AG09319 (cell line): ENCODE data around the gene DEDD.
"Not testable (repeated sequence)": the region's sequence is repeated elsewhere in the genome, so short reads cannot be mapped to it uniquely, and the experiment has no call there.

Experiments used
- DNase-seq: peaks from one replicate; pipeline ENCODE4 v3.0.0-alpha.2; 2010; ENCODE audit warnings: low read depth; ENCODE audit errors: extremely low read depth
- TF ChIP-seq, protein P1 (sequence below): IDR thresholded peaks from 2 replicates; pipeline ENCODE4 v1.5.1; 2011; ENCODE audit warnings: low read depth, mild to moderate bottlenecking, inconsistent platforms, low read length, moderate library complexity

The DEDD gene

DNA sequence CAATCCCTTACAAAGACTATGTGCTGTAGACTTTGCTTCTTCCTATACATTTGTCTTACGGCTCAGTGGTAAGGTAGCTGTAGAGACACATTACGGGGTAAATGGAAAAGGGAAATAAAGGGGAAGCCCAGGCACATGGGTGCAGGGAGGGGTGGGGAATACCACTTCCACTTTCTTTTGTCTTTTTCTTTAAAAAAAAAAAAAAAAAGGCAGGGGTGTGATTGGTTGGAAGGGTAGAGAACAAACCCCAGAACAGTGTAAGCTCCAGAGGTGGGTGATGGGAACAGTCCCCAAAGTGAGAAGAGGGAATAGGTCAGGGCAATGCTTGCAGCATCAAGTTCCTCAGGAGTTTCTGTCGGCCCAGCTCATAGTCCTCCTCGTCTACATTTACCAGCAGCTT is 10.6 kb downstream of the DEDD start:
- TF ChIP-seq, protein P1, sequence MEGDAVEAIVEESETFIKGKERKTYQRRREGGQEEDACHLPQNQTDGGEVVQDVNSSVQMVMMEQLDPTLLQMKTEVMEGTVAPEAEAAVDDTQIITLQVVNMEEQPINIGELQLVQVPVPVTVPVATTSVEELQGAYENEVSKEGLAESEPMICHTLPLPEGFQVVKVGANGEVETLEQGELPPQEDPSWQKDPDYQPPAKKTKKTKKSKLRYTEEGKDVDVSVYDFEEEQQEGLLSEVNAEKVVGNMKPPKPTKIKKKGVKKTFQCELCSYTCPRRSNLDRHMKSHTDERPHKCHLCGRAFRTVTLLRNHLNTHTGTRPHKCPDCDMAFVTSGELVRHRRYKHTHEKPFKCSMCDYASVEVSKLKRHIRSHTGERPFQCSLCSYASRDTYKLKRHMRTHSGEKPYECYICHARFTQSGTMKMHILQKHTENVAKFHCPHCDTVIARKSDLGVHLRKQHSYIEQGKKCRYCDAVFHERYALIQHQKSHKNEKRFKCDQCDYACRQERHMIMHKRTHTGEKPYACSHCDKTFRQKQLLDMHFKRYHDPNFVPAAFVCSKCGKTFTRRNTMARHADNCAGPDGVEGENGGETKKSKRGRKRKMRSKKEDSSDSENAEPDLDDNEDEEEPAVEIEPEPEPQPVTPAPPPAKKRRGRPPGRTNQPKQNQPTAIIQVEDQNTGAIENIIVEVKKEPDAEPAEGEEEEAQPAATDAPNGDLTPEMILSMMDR = no peak
- no peak for DNase-seq

DNA sequence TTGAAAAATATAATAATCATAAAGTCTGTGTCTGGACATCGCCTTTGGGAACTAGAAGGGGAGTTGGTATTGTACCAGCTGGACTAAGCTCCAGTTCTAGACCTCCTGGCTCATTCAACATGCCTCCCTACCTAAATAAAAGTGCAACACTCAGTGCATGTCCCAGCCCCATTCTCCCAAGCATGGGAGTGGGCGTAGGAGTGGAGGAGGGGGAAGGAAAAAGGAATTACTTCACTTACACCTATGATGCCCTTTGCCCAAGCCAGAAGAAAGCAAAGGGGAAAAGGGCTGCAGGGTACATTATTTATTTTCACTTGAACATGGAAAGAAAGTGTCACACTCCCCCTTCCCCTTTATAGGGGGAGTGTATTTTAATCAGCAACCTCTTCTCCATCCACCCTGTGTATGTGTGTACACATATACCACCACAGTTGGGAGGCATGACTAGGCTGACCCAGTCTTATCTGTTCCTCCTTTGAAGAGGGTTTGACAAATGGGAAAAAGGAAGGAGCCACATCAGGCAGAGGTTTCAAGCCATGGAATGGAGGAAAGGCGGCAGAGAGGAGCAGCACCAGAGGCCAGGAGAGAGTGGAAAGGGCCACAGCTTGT is 11.3 kb downstream of the DEDD start:
- TF ChIP-seq, protein P1 = no peak
- DNase-seq = no peak

DNA sequence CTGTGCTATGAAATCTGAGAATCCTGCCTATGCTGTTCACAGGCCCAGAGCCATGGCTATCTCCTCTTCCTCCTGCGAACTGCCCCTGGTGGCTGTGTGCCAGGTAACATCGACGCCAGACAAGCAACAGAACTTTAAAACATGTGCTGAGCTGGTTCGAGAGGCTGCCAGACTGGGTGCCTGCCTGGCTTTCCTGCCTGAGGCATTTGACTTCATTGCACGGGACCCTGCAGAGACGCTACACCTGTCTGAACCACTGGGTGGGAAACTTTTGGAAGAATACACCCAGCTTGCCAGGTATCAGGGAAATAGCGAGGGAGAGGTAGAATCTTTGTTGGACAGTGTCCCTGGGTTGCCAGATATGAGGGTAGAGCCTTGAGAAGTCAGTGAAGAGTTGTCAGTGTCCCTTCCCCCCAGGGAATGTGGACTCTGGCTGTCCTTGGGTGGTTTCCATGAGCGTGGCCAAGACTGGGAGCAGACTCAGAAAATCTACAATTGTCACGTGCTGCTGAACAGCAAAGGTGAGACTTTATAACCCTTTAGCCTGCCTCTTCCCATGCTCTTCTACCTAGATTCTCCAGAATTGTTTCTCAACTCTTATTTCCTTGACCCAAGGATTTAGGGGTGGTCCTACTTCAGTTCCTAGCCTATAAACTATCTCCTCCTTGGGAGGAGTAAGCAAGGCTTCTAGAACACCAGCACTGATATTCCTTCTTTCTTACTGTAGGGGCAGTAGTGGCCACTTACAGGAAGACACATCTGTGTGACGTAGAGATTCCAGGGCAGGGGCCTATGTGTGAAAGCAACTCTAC is 13.2 kb downstream of the DEDD start:
- TF ChIP-seq, protein P1 = peak; percentile 37
- no peak for DNase-seq

DNA sequence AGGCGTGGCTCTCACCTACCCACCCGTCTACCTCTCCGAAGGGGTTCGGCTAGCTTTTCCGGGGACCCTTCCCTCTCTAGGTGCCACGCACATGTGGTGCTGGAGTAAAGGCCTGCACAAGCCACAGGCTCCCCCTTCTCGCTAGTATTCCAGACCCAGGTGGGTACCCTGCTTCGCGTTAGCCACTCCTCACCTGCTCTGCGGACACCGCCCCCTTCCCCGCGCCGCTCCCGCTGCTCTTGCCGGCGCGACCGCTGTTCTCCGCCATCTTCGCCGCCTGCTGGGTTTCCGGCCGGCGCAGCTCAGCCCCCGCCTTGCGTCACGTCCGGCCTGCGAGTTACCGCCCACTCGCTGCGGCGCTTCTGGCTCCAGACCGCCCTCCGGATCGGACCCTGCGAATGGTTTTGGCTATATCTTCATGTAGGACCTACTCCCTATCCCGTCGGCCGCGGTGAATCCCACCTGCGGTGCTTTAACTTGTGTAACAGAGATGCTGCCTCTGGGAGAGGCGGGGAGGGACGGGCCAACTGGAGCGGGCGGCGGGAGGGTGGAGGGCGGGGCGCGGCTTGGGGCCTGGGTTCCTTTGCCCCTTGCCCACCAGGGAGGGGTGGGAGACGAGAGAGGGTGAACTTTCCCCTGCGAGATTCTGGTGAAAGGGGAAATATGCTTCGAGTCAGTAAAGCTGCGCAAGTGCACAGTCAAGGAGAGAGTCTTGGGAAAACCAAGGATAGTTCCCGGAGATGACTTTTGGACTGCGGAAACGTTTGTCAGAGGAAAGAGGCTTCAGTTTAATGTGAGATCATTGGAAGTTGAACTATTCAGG is 14.5 kb downstream of the DEDD start, which contains the start of the genes NIT1 and PFDN2:
Gene NIT1 (plus strand): TSS at position 347 of the 823 bp plus-strand sequence. CDS start 72 bp downstream, at position 419.
Gene PFDN2 (minus strand): TSS at position 279 of the 823 bp plus-strand sequence. CDS start 11 bp downstream, at position 268.
- DNase-seq = no peak
- TF ChIP-seq, protein P1 = no peak

DNA sequence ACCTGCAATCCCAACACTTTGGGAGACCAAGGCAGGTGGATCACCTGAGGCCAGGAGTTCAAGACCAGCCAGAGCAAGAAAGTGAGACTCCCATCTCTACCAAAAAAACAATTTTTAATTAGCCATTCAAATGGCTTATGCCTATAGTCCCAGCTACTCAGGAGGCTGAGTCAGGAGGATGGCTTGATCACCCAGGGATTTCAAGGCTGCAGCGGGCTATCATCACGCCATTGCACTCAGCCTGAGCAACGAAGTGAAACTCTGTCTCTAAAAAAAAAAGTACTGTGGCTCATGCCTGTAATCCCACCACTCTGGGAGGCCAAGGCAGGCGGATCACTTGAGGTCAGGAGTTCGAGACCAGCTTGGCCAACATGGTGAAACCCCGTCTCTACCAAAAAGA is 16.5 kb downstream of the DEDD start:
- not testable (repeated sequence) for DNase-seq

DNA sequence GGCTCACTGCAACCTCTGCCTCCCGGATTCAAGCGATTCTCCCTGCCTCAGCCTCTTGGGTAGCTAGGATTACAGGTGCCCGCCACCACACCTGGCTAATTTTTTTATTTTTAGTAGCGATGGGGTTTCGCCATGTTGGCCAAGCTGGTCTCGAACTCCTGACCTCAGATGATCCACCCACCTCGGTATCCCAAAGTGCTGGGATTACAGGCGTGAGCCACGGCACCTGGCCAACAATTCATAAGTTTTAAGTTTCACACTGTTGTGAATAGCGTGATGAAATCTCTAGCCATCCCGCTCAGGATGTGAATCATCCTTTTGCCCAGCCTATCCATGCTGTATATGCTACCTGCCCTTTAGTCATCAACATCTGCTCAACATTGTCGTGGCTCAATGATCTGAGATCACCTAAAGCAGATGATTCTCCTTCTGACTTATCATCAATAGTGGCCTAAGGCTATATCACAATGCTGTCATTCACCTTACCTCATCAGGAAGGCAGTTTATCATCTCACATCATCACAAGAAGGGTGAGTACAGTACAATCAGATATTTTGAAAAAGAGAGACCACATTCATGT is 17.2 kb downstream of the DEDD start:
- TF ChIP-seq, protein P1 = no peak
- no peak for DNase-seq

DNA sequence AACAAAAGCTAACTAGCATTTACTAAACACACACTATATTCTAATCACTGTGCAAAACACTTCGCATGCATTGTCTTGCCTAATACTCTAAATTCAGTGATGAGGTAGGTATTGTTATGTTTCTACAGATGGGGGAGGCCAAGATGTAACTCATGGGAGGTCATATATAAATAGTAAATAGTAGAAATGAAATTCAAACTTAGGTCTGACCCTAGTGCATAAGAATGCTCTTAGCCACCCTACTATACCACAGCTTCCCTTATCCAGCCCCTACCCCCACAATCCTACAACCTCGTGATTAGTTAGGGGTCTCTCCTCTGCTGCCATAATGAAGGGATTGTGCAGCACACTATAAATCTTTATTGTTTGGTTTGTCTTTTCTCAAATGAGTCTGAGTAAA is 17.9 kb downstream of the DEDD start:
- DNase-seq = no peak
- TF ChIP-seq, protein P1 = no peak
